AG08396 (cell line): ENCODE data around the gene ATG101.

Experiments used
- DNase-seq: peaks from one replicate; pipeline ENCODE4 v3.0.0; 2012; ENCODE audit warnings: low spot score, mixed read lengths

The ATG101 gene

DNA sequence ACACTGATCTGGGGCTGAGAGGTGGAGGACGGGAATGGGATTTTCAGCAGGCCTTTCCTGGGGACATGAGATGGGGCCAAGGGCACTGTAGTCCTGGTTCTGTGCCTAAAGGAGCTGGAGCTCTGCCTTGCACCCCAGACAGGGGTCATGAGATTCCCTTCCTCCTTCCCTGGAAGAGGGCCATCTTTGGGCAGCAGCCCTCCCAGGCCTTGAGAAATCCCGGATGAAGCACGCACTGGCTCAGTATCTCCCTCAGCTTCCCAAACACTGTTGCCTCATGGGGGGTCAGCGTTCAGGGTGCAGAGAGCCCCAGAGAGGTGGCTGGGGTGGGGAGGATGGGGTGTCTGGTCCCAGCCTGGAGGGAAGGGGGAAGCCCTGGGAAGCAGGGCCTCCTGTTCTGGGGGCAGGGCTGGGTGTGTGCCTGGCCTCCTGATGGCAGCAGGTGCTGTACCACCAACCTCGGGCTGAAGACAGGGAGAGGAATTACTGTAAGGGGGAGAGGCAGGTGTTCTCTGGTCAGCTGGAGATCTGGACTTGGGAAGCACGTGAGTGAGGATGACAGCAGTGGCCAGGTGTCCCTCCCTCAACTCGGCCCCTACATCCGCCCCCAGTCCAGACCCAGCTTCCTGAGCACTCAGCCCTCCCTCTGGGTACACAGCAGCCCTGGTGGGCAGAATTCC, 26.9 kb upstream of the ATG101 start:
- DNase-seq, result no peak

DNA sequence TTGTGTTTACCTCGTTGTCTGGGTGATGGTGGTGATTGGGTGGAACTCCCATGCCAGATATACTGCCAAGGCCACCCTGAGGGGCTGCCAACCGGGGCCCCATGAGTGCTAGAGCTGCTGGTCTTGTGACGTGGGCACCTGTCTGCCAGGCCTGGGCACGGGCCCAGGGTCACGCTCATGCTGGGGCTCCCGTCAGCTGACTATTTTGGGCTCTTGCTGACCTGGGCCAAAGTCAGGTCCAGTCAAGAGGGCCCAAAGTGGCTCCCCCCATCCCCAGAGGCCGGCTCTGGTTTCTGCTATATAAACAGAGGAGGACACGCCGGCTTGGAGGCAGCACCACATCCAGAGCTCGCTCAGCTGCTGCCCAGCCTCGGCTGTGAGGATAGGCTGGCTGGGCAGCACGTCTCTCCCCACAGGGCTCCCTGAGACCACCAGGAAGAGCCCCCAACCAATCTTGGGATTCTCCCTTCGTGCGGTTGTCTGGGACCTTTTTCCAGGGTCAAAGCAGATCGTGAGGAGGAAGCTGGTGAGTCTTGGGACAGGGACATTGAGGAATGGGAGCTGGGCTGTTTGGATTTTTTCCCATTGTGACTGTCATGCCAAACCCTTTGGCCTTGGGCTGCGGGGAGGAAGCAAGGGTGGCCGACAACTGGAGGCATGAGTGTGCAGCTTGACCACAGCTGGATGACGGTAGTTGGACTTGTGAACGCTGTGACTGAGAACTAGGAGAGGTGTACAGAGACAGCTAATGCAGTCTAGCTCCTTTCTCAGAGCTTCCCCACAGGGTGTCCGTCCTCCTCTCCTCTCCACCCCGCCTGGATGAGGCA, 26.2 kb upstream of the ATG101 start:
- peak; percentile 62 for DNase-seq

DNA sequence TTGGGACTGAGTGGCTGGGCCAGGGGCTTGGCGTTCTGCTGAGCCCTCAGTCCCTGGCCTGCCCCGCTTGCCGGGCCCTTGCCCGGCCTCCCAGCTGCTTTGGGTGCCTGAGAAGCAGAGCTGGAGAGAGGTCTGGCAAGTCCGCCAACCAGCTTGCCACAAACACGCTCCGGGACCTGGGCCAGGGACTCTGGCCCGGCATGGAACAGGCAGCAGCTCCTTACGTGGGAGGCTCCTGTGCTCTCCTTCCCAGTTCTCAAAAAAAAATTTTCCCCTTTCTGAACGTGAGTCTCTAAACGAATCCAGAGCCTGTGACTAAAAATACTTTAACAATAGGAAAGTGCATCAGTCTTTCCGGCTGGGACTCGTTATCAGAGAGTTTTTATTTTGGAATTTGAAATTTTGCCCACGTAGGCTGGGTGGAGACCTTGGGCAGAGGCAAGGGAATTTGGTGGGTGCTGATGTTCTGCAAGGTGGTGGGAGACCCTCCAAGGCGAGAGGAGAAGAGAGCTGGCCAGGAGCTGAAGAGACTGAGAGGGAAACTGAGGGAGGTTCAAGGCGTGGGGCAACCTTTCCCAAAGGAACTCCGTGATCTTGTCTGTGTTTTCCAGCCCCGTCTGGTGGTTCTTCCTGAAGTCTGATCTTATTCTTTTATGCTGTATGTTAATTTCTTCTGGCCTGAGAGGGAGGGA, 25.3 kb upstream of the ATG101 start:
- DNase-seq, result peak; percentile 84

DNA sequence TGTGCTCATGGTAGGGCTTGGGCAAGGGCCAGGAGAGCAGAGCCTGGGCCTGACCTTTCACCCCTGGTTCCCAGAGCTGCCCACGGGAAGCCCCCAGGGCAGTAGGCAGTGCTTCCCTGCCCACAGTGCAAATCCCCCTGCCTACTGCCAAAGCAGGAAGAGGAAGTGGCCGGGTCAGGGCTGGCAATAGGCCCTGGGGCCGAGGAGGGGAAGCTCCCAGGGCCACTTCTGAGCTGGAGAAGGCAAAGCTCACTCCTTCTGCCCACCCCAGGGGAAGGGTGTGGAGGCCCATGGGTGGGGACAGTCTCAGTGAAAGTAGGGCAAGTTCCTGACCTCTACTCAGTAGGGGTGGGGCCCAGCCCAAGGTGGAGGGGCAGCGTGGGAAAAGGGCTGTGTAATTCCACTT, 24.0 kb upstream of the ATG101 start:
- no peak for DNase-seq

DNA sequence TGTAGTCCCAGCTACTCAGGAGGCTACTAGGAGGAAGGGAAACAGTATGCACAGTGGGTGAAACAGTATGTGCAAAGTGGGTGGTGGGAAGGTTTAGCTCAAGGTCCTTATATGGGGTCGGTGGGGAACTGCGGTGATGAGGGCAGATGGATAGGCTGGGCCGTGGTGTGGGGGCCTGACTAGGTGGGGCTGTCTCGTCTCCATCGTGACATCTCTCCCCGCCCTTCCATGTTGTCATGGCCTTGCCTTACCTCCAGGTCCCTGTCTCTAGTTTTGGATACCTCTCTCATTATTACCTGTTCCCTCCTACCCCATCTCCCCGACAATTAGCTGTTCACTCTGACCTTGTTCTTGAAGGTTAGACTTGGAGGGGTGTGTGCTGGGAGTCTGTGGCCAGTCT, 22.9 kb upstream of the ATG101 start:
- no peak for DNase-seq

DNA sequence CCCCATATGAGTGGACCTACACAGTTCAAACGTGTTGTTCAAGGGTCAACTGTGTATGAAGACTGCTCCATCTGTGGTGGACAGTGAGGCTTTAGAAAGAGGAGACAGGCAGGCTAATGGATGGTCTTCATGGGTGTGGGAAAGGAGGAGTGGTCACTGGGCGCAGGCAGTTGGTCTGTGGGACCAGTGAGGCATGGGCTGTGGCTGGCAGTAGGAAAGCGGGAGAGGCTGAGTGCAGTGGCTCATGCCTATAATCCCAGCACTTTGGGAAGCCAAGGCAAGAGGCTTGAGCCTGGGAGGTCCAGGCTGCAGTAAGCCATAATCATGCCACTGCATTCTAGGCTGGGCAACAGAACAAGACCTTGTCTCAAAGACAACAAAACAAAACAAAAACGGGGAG, 20.5 kb upstream of the ATG101 start:
- no peak for DNase-seq

DNA sequence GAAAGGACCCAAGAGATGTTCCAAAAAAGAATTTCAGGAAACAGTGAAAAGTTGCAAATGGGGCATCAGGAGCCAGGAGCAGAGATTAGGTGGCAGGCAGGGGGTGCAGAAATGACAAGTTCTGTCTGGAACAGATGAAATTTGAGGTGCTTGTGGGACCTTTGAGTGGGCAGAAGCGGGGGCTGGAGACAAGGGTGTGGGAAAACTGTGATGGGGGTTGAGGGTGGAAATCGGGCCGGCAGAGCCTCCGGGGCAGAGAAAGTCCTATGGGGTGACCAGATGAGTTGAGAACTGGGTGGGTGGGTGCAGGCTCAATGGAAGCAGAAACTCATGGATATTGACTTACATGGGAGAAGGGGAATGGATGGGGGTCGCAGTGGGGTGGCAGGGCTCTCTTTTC, 20.1 kb upstream of the ATG101 start:
- DNase-seq, result no peak

DNA sequence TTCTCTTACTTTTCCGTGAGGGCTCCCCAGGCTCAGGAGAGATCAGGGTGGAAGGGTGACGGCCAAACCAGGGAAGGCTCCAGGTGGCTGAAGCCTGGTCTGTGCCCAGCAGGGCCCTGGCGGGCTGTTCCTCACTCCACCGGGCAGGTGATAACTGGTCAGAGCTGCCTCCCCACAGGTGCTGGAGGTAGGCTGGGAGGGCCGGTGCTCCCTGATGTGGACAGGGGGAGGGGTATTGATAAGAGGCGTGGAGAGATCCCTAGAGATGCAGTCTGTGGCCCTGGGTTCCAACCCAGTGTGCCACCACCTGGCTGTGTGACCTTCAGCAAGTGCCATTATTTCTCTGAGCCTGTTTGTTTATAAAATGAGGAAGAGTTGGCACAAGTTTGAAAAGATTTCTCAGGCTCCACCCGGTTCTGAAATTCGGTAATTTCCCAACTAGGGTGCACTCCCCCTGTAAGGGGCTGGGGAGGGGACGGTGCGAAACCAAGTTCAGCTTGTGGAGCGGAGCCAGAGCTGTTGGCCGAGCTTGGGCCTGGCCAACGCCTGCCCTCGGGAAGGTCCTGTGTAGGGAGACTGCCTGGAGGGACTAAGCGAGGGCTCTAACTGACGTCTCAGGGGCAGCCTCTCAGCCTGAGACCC, 19.5 kb upstream of the ATG101 start:
- no peak for DNase-seq

DNA sequence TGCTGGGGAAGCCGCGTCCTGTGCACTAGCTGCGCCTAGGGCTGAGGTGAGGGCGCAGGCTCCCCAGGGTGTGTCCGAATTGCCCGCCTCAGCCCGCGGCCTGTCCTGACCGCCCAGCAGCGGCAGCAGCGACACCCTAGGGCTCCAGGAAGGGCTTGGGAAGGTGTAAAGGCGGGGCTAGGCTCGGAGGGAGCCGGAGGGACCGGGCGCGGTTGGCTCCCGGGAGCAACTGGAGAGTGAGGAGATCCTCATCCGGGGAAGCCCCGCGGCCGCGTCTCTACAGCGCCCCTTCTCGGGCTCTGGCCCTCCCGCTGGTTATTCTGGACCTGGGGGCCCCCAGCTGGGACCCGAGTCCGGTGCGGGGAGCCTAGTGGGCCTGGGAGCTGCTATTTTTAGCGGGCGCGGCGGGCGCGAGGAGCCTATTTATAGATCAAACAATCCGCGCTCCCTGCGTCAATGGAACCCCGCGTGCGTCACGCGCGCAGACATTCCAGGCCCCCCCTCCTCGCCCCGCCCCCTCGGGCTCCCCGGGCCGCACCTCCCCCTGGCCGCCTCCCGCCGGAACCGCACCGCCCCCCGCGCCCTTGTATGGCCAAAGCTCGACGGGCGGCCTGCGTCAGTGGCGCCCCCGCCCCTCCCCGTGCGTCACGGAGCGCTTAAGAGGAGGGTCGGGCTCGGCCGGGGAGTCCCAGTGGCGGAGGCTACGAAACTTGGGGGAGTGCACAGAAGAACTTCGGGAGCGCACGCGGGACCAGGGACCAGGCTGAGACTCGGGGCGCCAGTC, 18.8 kb upstream of the ATG101 start, which contains the start of gene NR4A1:
NR4A1 (plus strand) TSS at position 685 of the 784 bp plus-strand sequence. CDS start 2,887 bp downstream, outside the sequence.
- DNase-seq, result peak; percentile 98

DNA sequence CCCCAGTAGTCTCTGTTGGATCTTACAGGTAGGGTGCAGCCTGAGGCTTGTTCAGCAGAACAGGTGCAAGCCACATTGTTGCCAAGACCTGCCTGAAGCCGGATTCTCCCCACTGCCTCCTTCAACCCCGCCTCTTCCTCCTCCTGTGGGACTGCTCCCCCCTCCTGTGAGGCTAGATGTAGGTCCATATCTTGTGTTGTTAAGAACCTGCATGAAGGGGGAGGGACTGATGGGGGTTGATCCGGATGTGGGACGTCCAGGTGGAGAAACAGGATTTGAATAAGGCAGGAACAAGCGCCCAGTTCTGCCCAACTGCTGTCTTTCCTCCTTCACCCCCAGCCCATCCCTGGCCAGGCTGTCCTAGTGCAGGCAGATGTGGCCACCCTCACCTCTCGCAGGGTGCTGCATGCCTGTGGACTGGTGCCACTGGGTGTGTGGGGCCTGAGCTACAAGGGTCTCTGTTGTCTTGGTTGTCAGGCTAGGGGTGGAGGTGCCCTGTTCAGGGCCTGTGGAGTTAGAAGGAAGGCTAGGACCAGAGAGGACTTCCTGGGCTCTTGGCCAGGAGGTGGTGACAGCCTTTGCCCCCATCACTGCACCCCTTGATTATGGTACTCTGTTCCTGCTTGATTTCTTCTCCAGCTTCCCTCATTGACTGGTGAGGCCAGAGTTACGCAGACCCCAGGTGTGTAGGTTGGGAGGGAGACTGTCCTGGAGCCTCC, 17.2 kb upstream of the ATG101 start:
- DNase-seq, result no peak

DNA sequence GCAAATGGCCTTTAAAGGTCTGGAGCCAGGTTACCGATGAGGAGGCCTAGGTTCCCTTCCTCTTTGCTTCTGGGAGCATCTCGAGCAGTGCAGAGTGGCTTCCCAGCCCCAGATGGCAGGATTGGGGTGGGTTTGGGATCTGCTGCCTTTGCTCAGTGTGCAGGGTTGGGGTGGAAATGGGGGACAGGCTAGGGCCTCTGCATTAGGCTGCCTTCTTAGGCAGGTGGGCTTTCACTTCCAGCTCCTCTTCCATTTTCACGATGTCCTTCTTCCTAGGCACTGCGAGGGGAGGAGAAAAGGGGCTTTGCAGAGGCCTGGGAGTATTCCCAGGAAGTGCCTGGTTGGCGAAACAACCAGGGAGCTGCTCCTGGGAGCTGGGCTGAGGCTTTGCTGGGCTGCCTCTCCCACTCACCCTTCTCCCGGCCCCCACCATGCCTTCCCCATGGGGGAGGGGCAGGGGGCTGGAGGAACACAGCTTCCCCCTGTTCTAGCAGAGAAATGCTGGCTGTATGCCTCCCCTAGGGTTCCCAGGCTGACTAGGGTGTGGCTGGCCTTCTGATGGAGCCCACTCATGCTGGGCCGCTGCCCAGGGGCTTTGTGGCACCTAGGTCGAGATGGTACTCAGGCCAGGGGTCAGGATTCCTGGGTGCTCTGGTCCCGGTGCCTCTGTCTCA, 16.1 kb upstream of the ATG101 start:
- DNase-seq, result no peak

DNA sequence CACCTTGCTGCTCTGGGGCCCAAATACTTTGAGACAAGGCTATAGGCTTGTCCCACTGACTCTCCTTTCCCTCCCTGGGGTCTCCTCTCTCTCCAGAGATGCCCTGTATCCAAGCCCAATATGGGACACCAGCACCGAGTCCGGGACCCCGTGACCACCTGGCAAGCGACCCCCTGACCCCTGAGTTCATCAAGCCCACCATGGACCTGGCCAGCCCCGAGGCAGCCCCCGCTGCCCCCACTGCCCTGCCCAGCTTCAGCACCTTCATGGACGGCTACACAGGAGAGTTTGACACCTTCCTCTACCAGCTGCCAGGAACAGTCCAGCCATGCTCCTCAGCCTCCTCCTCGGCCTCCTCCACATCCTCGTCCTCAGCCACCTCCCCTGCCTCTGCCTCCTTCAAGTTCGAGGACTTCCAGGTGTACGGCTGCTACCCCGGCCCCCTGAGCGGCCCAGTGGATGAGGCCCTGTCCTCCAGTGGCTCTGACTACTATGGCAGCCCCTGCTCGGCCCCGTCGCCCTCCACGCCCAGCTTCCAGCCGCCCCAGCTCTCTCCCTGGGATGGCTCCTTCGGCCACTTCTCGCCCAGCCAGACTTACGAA, 15.4 kb upstream of the ATG101 start:
- no peak for DNase-seq

DNA sequence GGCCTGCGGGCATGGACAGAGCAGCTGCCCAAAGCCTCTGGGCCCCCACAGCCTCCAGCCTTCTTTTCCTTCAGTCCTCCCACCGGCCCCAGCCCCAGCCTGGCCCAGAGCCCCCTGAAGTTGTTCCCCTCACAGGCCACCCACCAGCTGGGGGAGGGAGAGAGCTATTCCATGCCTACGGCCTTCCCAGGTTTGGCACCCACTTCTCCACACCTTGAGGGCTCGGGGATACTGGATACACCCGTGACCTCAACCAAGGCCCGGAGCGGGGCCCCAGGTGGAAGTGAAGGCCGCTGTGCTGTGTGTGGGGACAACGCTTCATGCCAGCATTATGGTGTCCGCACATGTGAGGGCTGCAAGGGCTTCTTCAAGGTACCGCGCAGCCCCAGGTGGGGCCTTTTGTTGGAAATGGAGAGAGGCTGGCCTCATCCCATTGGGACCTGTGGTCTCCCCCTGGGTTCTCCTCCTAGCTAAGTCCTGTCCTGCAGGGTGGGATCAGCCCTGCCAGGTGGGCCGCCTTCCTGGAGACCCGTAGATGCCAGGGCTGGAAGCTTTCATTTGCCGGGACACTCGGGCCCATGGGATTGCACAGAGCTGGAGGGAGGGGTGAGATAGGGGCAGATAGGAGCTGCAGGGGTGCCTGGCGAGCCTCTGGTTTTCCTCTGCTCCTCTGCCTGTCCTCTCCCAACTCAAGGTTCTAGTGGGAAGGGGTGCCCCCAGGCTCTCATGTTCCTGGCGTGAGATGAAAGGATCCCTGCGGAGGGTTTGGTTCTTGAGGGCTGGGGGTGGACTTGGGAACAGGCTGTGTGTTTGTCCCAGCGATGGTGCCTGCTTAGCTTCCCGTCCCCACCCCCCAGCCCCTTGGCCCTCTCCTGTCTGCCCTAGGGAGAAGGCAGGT, 14.7 kb upstream of the ATG101 start:
- no peak for DNase-seq

DNA sequence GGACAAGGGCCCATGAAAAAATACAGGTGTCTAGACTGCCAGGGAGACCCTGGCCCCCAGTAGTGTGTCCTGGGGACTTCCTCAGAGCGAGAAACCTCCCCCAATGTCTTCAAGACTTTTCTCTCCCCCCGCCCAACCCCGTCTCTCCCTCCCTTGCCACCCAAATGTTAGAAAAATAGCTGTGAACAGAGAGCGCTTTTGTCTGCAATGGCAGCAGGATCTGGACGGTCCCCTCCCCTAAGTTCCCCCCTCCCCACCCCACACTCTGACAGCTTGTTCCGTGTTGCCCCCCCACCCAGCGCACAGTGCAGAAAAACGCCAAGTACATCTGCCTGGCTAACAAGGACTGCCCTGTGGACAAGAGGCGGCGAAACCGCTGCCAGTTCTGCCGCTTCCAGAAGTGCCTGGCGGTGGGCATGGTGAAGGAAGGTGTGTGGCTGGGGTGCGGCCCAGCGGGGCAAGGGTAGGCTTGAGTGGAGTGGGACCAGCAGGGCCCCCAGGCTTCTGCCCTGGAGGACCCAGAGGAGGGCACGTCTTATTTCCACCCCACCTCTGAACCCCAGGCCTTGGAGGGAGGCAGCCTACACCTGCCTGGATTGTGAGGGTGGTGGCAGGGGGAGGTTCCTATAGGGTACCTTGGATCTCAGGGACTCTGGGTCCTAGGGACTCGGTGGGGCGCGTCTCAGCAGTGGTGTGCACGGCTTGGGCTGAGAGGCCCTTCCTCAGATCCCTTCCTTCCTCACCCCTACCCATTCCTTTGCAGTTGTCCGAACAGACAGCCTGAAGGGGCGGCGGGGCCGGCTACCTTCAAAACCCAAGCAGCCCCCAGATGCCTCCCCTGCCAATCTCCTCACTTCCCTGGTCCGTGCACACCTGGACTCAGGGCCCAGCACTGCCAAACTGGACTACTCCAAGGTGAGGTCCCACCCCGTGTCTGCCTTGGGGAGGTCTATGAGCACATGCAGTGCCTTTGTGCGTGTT, 13.8 kb upstream of the ATG101 start:
- no peak for DNase-seq

DNA sequence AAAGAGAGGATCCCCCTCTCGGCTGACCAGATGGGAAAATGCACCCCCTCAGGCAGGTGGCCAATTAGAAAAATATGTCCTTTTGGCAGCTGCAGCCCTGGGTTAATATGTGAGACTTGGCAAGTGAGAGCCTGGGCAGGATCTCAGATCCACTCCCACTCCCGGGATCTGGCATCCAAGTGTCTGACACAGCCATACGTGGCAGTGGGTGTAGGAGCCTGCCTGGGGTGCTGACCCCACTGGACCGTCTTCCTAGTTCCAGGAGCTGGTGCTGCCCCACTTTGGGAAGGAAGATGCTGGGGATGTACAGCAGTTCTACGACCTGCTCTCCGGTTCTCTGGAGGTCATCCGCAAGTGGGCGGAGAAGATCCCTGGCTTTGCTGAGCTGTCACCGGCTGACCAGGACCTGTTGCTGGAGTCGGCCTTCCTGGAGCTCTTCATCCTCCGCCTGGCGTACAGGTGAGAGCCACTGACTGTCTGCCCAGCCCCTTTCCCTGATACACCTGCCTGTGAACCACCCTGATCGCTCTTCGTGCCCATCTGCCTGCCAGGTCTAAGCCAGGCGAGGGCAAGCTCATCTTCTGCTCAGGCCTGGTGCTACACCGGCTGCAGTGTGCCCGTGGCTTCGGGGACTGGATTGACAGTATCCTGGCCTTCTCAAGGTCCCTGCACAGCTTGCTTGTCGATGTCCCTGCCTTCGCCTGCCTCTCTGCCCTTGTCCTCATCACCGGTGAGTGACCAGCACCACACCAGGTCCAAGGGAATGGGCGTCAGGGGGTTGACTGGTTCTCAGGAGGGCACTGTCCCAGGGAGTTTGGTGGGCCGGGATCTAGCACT, 12.8 kb upstream of the ATG101 start:
- no peak for DNase-seq
